ENCODE measurements around the gene RHBDL1.

DNA sequence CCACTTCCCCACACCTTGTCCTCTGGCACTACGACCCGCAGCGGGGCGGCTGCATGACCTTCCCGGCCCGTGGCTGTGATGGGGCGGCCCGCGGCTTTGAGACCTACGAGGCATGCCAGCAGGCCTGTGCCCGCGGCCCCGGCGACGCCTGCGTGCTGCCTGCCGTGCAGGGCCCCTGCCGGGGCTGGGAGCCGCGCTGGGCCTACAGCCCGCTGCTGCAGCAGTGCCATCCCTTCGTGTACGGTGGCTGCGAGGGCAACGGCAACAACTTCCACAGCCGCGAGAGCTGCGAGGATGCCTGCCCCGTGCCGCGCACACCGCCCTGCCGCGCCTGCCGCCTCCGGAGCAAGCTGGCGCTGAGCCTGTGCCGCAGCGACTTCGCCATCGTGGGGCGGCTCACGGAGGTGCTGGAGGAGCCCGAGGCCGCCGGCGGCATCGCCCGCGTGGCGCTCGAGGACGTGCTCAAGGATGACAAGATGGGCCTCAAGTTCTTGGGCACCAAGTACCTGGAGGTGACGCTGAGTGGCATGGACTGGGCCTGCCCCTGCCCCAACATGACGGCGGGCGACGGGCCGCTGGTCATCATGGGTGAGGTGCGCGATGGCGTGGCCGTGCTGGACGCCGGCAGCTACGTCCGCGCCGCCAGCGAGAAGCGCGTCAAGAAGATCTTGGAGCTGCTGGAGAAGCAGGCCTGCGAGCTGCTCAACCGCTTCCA is 42.0 kb upstream of the RHBDL1 start:
- TF ChIP-seq, protein P1, sequence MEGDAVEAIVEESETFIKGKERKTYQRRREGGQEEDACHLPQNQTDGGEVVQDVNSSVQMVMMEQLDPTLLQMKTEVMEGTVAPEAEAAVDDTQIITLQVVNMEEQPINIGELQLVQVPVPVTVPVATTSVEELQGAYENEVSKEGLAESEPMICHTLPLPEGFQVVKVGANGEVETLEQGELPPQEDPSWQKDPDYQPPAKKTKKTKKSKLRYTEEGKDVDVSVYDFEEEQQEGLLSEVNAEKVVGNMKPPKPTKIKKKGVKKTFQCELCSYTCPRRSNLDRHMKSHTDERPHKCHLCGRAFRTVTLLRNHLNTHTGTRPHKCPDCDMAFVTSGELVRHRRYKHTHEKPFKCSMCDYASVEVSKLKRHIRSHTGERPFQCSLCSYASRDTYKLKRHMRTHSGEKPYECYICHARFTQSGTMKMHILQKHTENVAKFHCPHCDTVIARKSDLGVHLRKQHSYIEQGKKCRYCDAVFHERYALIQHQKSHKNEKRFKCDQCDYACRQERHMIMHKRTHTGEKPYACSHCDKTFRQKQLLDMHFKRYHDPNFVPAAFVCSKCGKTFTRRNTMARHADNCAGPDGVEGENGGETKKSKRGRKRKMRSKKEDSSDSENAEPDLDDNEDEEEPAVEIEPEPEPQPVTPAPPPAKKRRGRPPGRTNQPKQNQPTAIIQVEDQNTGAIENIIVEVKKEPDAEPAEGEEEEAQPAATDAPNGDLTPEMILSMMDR (IDR thresholded peaks at IDR 0.05; ENCODE audit: borderline replicate concordance, extremely low read depth, low read length, poor library complexity, severe bottlenecking): no peak
- no peak for TF ChIP-seq EZH2 (IDR thresholded peaks at IDR 0.05; ENCODE audit: borderline replicate concordance, low read depth, low read length, severe bottlenecking)
